Measurements from ENCODE around the gene KARS1. TPM values are rescaled to one million over a fixed set of nuclear protein-coding genes. Genes with fewer than 3 reads are reported as not detected.

The KARS1 gene
- total RNA-seq, 1 experiment from 2014 or later = 148 TPM

DNA sequence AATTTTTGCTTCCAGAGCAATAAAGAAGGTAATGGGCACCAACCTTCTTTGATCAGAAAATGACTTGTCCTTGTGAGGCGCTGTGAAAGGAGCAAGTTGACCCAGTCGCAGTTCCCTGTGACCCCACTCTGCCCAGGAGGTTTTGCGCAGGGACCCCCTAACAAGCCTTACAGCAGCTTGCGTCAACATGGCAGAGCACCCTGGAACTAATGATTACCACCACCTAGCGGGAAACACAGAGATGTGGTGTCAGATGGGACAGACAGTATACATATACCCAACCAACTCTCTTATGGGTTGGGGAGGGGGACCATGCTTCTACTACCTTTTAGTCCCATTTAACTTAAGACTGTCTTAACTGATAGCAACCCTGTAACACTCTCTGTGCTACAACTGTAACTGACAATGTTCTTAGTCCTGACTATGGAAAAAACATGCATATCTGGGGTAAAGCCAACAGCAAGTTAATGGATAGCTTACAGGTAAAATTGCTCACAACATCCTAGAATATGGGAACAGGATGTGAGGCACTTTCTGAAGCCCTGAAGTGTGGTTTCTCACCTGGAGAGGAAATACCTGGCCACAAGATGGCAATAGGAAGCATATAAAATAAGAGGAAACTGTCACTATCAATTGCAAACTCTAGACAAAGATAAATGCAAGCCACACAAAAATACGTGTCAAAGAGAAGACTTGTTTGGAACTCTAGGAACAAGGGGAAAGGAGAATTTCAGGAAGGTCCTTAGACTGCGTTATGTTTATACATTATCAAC is 3.0 kb downstream of the KARS1 start:
- Histone ChIP-seq H3K9me2 (replicated peaks; ENCODE audit: low read length) (no peaks in the 10 kb centered on the region), H3K36me3 (ENCODE audit: low read depth, low read length) (peaks cover 39% of the 10 kb centered on the region), H3F3A (ENCODE audit: low read length, unreplicated experiment) (no peaks in the 10 kb centered on the region), H3K4me3 (ENCODE audit: low read length) (no peak overlapping the region), H3K4me1 (ENCODE audit: insufficient read depth, low read length) (peaks cover 14% of the 10 kb centered on the region), H3K27me3 (ENCODE audit: low read length) (no peaks in the 10 kb centered on the region), H2AFZ (ENCODE audit: low read length) (no peak overlapping the region), H3K9me3 (ENCODE audit: low read length) (no peaks in the 10 kb centered on the region), H3K4me2 (ENCODE audit: low read length) (0 out of 2 replicates have a peak overlapping the region, but pooled peaks have one; percentile 28), H4K20me1 (ENCODE audit: low read length) (0 out of 2 replicates have a peak, but pooled peaks cover 16% of the 10 kb centered on the region), H3K79me2 (ENCODE audit: low read length) (peaks cover 69% of the 10 kb centered on the region), H3K9ac (ENCODE audit: low read length) (no peak overlapping the region), H3K27ac (ENCODE audit: low read length) (no peak overlapping the region)
- no peak for TF ChIP-seq EZH2phosphoT487 (IDR thresholded peaks at IDR 0.05; ENCODE audit: borderline replicate concordance, low read length)
- peak; percentile 42 for TF ChIP-seq CTCF (conservative IDR thresholded peaks at IDR 0.05; ENCODE audit: low read depth, low read length)
- TF ChIP-seq EZH2 (IDR thresholded peaks at IDR 0.05; ENCODE audit: low read length, unreplicated experiment) = no peak
- DNase-seq (peak; percentile 34), ATAC-seq (no peak)
- ChIA-PET CTCF (no interaction called here), POLR2A (ENCODE audit: unreplicated experiment) (no interaction called here)
- BruUV-seq (replicated peaks) = no TSS peak
- intact Hi-C loops (cut with micrococcal nuclease) = loop anchor here (5.0 kb wide), 1 partner anchor 87 kb away; the partner anchor contains the start of gene TMEM231

GRCh38 chr16:75640598-75640997 is 6.9 kb downstream of the KARS1 start:
- BruUV-seq (replicated peaks) = no TSS peak
- no peak for DNase-seq
- intact Hi-C loops (cut with micrococcal nuclease) = no loop called here
- ChIA-PET CTCF (no interaction called here), POLR2A (ENCODE audit: unreplicated experiment) (no interaction called here)
- ATAC-seq = no peak
- TF ChIP-seq EZH2phosphoT487 (IDR thresholded peaks at IDR 0.05; ENCODE audit: borderline replicate concordance, low read length) (no peak), EZH2 (IDR thresholded peaks at IDR 0.05; ENCODE audit: low read length, unreplicated experiment) (no peak), CTCF (conservative IDR thresholded peaks at IDR 0.05; ENCODE audit: low read depth, low read length) (no peak)
- Histone ChIP-seq H3K36me3 (ENCODE audit: low read depth, low read length) (peaks cover 49% of the 10 kb centered on the region), H3K79me2 (ENCODE audit: low read length) (peaks cover 39% of the 10 kb centered on the region), H3K4me3 (ENCODE audit: low read length) (no peak overlapping the region), H3K9ac (ENCODE audit: low read length) (no peak overlapping the region), H3K27ac (ENCODE audit: low read length) (no peak overlapping the region), H3K27me3 (ENCODE audit: low read length) (no peaks in the 10 kb centered on the region), H3K9me3 (ENCODE audit: low read length) (no peaks in the 10 kb centered on the region), H3F3A (ENCODE audit: low read length, unreplicated experiment) (no peaks in the 10 kb centered on the region), H4K20me1 (ENCODE audit: low read length) (0 out of 2 replicates have a peak, but pooled peaks cover 16% of the 10 kb centered on the region), H3K9me2 (replicated peaks; ENCODE audit: low read length) (no peaks in the 10 kb centered on the region), H2AFZ (ENCODE audit: low read length) (no peak overlapping the region), H3K4me2 (ENCODE audit: low read length) (no peak overlapping the region), H3K4me1 (ENCODE audit: insufficient read depth, low read length) (peaks cover 8% of the 10 kb centered on the region)

DNA sequence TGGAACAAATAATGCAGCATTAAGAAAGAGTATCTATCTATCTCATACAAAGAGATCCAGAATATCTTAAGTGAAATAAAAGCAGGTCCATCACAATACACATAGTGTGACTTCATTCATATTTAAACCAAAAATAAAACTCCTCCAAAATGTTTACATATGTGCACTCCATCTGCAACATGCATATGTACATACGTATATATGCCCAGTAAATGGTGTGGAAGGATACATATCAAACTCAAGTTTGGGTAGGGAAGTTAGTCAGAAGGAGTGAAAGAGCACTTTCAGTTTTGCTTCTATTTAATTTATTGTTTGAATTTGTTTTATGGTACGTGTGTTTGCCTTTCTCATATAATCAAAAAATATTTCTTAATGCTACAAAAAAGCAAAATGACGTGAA is 12.4 kb downstream of the KARS1 start:
- Histone ChIP-seq H3K4me2 (ENCODE audit: low read length) (no peak overlapping the region), H4K20me1 (ENCODE audit: low read length) (no peaks in the 10 kb centered on the region), H3F3A (ENCODE audit: low read length, unreplicated experiment) (no peaks in the 10 kb centered on the region), H3K9me2 (replicated peaks; ENCODE audit: low read length) (no peaks in the 10 kb centered on the region), H3K9me3 (ENCODE audit: low read length) (no peaks in the 10 kb centered on the region), H2AFZ (ENCODE audit: low read length) (no peak overlapping the region), H3K4me3 (ENCODE audit: low read length) (no peak overlapping the region), H3K9ac (ENCODE audit: low read length) (no peak overlapping the region), H3K36me3 (ENCODE audit: low read depth, low read length) (peaks cover 48% of the 10 kb centered on the region), H3K4me1 (ENCODE audit: insufficient read depth, low read length) (no peaks in the 10 kb centered on the region), H3K27me3 (ENCODE audit: low read length) (no peaks in the 10 kb centered on the region), H3K27ac (ENCODE audit: low read length) (no peak overlapping the region), H3K79me2 (ENCODE audit: low read length) (0 out of 2 replicates have a peak, but pooled peaks cover 3% of the 10 kb centered on the region)
- ATAC-seq (no peak), DNase-seq (no peak)
- no peak for TF ChIP-seq EZH2 (IDR thresholded peaks at IDR 0.05; ENCODE audit: low read length, unreplicated experiment)
- no peak for TF ChIP-seq EZH2phosphoT487 (IDR thresholded peaks at IDR 0.05; ENCODE audit: borderline replicate concordance, low read length)
- no peak for TF ChIP-seq CTCF (conservative IDR thresholded peaks at IDR 0.05; ENCODE audit: low read depth, low read length)
- intact Hi-C loops (cut with micrococcal nuclease) = no loop called here
- ChIA-PET POLR2A (ENCODE audit: unreplicated experiment) (no interaction called here), CTCF (no interaction called here)
- no TSS peak for BruUV-seq (replicated peaks)
